Measurements from ENCODE around the gene CBX8. TPM values are rescaled to one million over a fixed set of nuclear protein-coding genes. Genes with fewer than 3 reads are reported as not detected.

Gene CBX8
- total RNA-seq, 2 experiments from 2014 or later = 7.0 to 9.4 TPM

GRCh38 chr17:79812353-79813258, 15.7 kb upstream of the CBX8 start:
- H3K27me3 Mint-ChIP-seq = peaks cover 51% of the 10 kb centered on the region
- peak overlapping the region; percentile 40 for H3K4me3 Mint-ChIP-seq
- intact Hi-C loops (cut with micrococcal nuclease) = no loop called here
- H3K4me1 Mint-ChIP-seq (ENCODE audit: low read depth) = peaks cover 26% of the 10 kb centered on the region
- no peak for TF ChIP-seq CTCF (IDR thresholded peaks at IDR 0.05)
- no peak for DNase-seq
- H3K27ac Mint-ChIP-seq = no peak overlapping the region
- H3K36me3 Mint-ChIP-seq (ENCODE audit: low read depth) = no peaks in the 10 kb centered on the region
- CTCF ChIA-PET = interaction anchor here (0.7 to 6.9 kb wide), 14 partner anchors 8 to 196 kb away, joined by 3 to 56 read pairs (median 3); partner anchors contain the start of genes CBX4 and CBX8
- no peaks in the 10 kb centered on the region for H3K9me3 Mint-ChIP-seq
- no peak for ATAC-seq
- POLR2A ChIA-PET = interaction anchor here (0.9 to 4.4 kb wide), 8 partner anchors 9 to 157 kb away, joined by 3 to 34 read pairs (median 4); partner anchors contain the start of genes CBX4 and CBX8

GRCh38 chr17:79811868-79812352, 15.0 kb upstream of the CBX8 start:
- no peak for DNase-seq
- ChIA-PET POLR2A (interaction anchor here (0.9 to 4.4 kb wide), 10 partner anchors 9 to 158 kb away, joined by 3 to 34 read pairs (median 4); partner anchors contain the start of genes CBX4 and CBX8), CTCF (interaction anchor here (0.7 to 6.9 kb wide), 18 partner anchors 8 to 197 kb away, joined by 3 to 56 read pairs (median 4); partner anchors contain the start of genes CBX4 and CBX8)
- Mint-ChIP-seq H3K4me3 (peak overlapping the region; percentile 33), H3K27me3 (peaks cover 57% of the 10 kb centered on the region), H3K9me3 (no peaks in the 10 kb centered on the region), H3K36me3 (ENCODE audit: low read depth) (no peaks in the 10 kb centered on the region), H3K27ac (no peak overlapping the region), H3K4me1 (ENCODE audit: low read depth) (peaks cover 26% of the 10 kb centered on the region)
- ATAC-seq = no peak
- intact Hi-C loops (cut with micrococcal nuclease) = no loop called here
- no peak for TF ChIP-seq CTCF (IDR thresholded peaks at IDR 0.05)

- ChIA-PET POLR2A (interaction anchor here (0.9 to 4.4 kb wide), 7 partner anchors 9 to 159 kb away, joined by 3 to 34 read pairs (median 5); partner anchors contain the start of genes CBX4 and CBX8), CTCF (interaction anchor here (0.7 to 6.9 kb wide), 17 partner anchors 9 to 197 kb away, joined by 3 to 56 read pairs (median 4); partner anchors contain the start of genes CBX4 and CBX8)
- Mint-ChIP-seq H3K27me3 (peaks cover 59% of the 10 kb centered on the region), H3K36me3 (ENCODE audit: low read depth) (no peaks in the 10 kb centered on the region), H3K4me1 (ENCODE audit: low read depth) (peaks cover 26% of the 10 kb centered on the region), H3K4me3 (peak overlapping the region; percentile 33), H3K27ac (no peak overlapping the region), H3K9me3 (no peaks in the 10 kb centered on the region)
- peak; percentile 69 for TF ChIP-seq CTCF (IDR thresholded peaks at IDR 0.05)
- DNase-seq = peak; percentile 71
- ATAC-seq = peak; percentile 22
- intact Hi-C loops (cut with micrococcal nuclease) = no loop called here
These were observed 14.4 kb upstream of the CBX8 start for GRCh38 chr17:79811011-79811867.

- H3K27ac Mint-ChIP-seq = no peak overlapping the region
- DNase-seq (peak; percentile 88), ATAC-seq (peak; percentile 87)
- H3K4me3 Mint-ChIP-seq = peak overlapping the region; percentile 19
- H3K36me3 Mint-ChIP-seq (ENCODE audit: low read depth) = no peaks in the 10 kb centered on the region
- CTCF ChIA-PET = interaction anchor here (0.9 to 6.9 kb wide), 10 partner anchors 9 to 183 kb away, joined by 3 to 56 read pairs (median 6); partner anchors contain the start of genes CBX4 and CBX8
- no peak for TF ChIP-seq CTCF (IDR thresholded peaks at IDR 0.05)
- POLR2A ChIA-PET = interaction anchor here (1.1 to 4.4 kb wide), 6 partner anchors 8 to 32 kb away, joined by 3 to 34 read pairs (median 6); partner anchors contain the start of genes CBX4 and CBX8
- H3K9me3 Mint-ChIP-seq = no peaks in the 10 kb centered on the region
- peaks cover 32% of the 10 kb centered on the region for H3K4me1 Mint-ChIP-seq (ENCODE audit: low read depth)
- peaks cover 62% of the 10 kb centered on the region for H3K27me3 Mint-ChIP-seq
- intact Hi-C loops (cut with micrococcal nuclease) = no loop called here
These were observed 13.5 kb upstream of the CBX8 start for GRCh38 chr17:79810130-79811010.
